GM12878 (cell line): ENCODE measurements around the gene P2RX7. TPM values are rescaled to one million over a fixed set of nuclear protein-coding genes. Genes with fewer than 3 reads are reported as not detected.

ENCODE experiments used
- ATAC-seq: fragments of 200-7000 bp; cut with Tn5 transposase; 3 replicates; pipeline ENCODE4 v1.9.1; 2020; ENCODE audit warnings: mild to moderate bottlenecking, moderate library complexity
- BruUV-seq: library from RNA; stranded (reverse); fragments of 400-500 nt; replicated peaks from 2 replicates; lab custom pipeline; 2021; lab: Mats Ljungman, UMichigan
- CTCF ChIA-PET: fragments of 300-600 bp; sonication (Branson Sonifier 250); formaldehyde crosslinking; extraction: SDS; loops from one replicate; lab custom pipeline; 2021; ENCODE audit warnings: inconsistent platforms; lab: Yijun Ruan, JAX
- POLR2A ChIA-PET: fragments of 350-600 bp; formaldehyde crosslinking; extraction: SDS; loops from one replicate; lab custom pipeline; 2021; ENCODE audit warnings: inconsistent platforms; lab: Charles Lee
- RAD21 ChIA-PET: fragments of 300-600 bp; sonication (Branson Sonifier 250); formaldehyde crosslinking; loops from one replicate; lab custom pipeline; 2023; ENCODE audit warnings: antibody characterized with exemption; ENCODE audit not compliant: unreplicated experiment; lab: Charles Lee
- SMC1A ChIA-PET: fragments of 300-600 bp; sonication (Branson Sonifier 250); formaldehyde crosslinking; loops from one replicate; lab custom pipeline; 2023; ENCODE audit not compliant: unreplicated experiment, uncharacterized antibody; lab: Charles Lee
- DNase-seq: peaks from one replicate; pipeline ENCODE4 v3.0.0-alpha.2; 2011; ENCODE audit warnings: low read depth, low spot score
- FAIRE-seq: peaks from 3 replicates; lab custom pipeline; 2011; peaks lifted over from hg19 to GRCh38; lab: Jason Lieb, UNC
- H2AFZ ChIP-seq: 2 replicates; pipeline ENCODE4 v1.6.0; 2011; ENCODE audit warnings: low read depth, low read length, control low read depth; ENCODE audit not compliant: control insufficient read depth
- H3K27ac ChIP-seq: 2 replicates; pipeline ENCODE4 v1.5.1; 2011; ENCODE audit warnings: control low read depth; ENCODE audit not compliant: control insufficient read depth, insufficient read depth
- H3K27me3 ChIP-seq, 2 experiments: replicated peaks in 1 of 2; 2 replicates each; pipeline versions ENCODE4 v1.6.0 to v1.6.1; 2011; ENCODE audit warnings: low read length in 1 of 2; ENCODE audit not compliant: control insufficient read depth in 2 of 2, insufficient read depth in 2 of 2
- H3K36me3 ChIP-seq, 2 experiments: 2 replicates each; pipeline ENCODE4 v1.5.1; 2011; ENCODE audit warnings: low read length in 1 of 2; ENCODE audit not compliant: control insufficient read depth in 2 of 2, insufficient read depth in 2 of 2
- H3K4me1 ChIP-seq: 2 replicates; pipeline ENCODE4 v1.6.1; 2011; ENCODE audit warnings: mild to moderate bottlenecking, low read length, moderate library complexity, mixed read lengths; ENCODE audit not compliant: control insufficient read depth, insufficient read depth
- H3K4me2 ChIP-seq: 2 replicates; pipeline ENCODE4 v1.6.0; 2011; ENCODE audit warnings: control low read depth; ENCODE audit not compliant: control insufficient read depth, insufficient read depth
- H3K4me3 ChIP-seq: fragments of 200-600 bp; sonication (generic); 2 replicates; pipeline ENCODE4 v1.5.1; 2016
- H3K79me2 ChIP-seq: 2 replicates; pipeline ENCODE4 v1.6.0; 2011; ENCODE audit warnings: low read length; ENCODE audit not compliant: control insufficient read depth, insufficient read depth
- H3K9ac ChIP-seq: 2 replicates; pipeline ENCODE4 v1.8.0; 2011; ENCODE audit warnings: low read length, control low read depth, mixed read lengths; ENCODE audit not compliant: control insufficient read depth, insufficient read depth
- H3K9me3 ChIP-seq: replicated peaks from 3 replicates; pipeline ENCODE4 v1.5.1; 2011; ENCODE audit warnings: mild to moderate bottlenecking, low read length; ENCODE audit not compliant: control insufficient read depth, insufficient read depth
- H4K20me1 ChIP-seq: 2 replicates; pipeline ENCODE4 v1.6.0; 2011; ENCODE audit not compliant: control insufficient read depth, insufficient read depth
- BCLAF1 ChIP-seq: fragments of 450-650 bp; IDR thresholded peaks from 2 replicates; pipeline ENCODE4 v1.6.1; 2017; ENCODE audit warnings: antibody characterized with exemption, mild to moderate bottlenecking, moderate library complexity
- BHLHE40 ChIP-seq, 2 experiments: fragments of 450-650 bp in 1 of 2; IDR thresholded peaks; 2 replicates each; pipeline ENCODE4 v1.6.1; 2011 to 2017; ENCODE audit warnings: low read depth in 2 of 2, borderline replicate concordance in 1 of 2, improper control_type of control experiment in 1 of 2, low read length in 1 of 2, mild to moderate bottlenecking in 1 of 2
- CBFB ChIP-seq: IDR thresholded peaks from 2 replicates; pipeline ENCODE4 v1.6.1; 2016; ENCODE audit warnings: antibody characterized with exemption, low read depth
- CBX5 ChIP-seq: sonication (generic); IDR thresholded peaks from 2 replicates; pipeline ENCODE4 v1.6.1; 2016; ENCODE audit warnings: low read depth, moderate library complexity, mild to moderate bottlenecking, inconsistent platforms
- CEBPB ChIP-seq, 2 experiments: fragments of 150-350 bp in 1 of 2; IDR thresholded peaks; 2 replicates each; pipeline ENCODE4 v1.6.1; 2012 to 2014; ENCODE audit warnings: low read depth in 2 of 2, low read length in 2 of 2, borderline replicate concordance in 1 of 2, inconsistent platforms in 1 of 2
- CREB1 ChIP-seq: IDR thresholded peaks from 2 replicates; pipeline ENCODE4 v1.6.1; 2012; ENCODE audit warnings: low read depth, mild to moderate bottlenecking, inconsistent platforms
- EGR1 ChIP-seq, 2 experiments: IDR thresholded peaks; 1 replicate in 1 of 2; 2 replicates in 1 of 2; pipeline ENCODE4 v1.6.1; 2011 to 2012; ENCODE audit warnings: low read depth in 2 of 2, low read length in 2 of 2, borderline replicate concordance in 1 of 2, mild to moderate bottlenecking in 1 of 2, moderate library complexity in 1 of 2
- GABPA ChIP-seq: IDR thresholded peaks from 2 replicates; pipeline ENCODE4 v1.6.1; 2014; ENCODE audit warnings: antibody characterized with exemption, low read depth, mild to moderate bottlenecking, inconsistent platforms
- IRF3 ChIP-seq: fragments of 450-650 bp; IDR thresholded peaks from 2 replicates; pipeline ENCODE4 v1.6.1; 2014; ENCODE audit warnings: mild to moderate bottlenecking
- MEF2A ChIP-seq: IDR thresholded peaks from 2 replicates; pipeline ENCODE4 v1.6.1; 2011; ENCODE audit warnings: low read depth, mild to moderate bottlenecking, low read length, moderate library complexity; ENCODE audit not compliant: insufficient read depth
- PKNOX1 ChIP-seq: fragments of 450-650 bp; IDR thresholded peaks from 2 replicates; pipeline ENCODE4 v1.6.1; 2016; ENCODE audit warnings: mild to moderate bottlenecking
- RELA ChIP-seq: fragments of 450-650 bp; IDR thresholded peaks from 2 replicates; pipeline ENCODE4 v1.8.0; 2014; ENCODE audit warnings: borderline replicate concordance; ENCODE audit not compliant: partially characterized antibody
- SMAD5 ChIP-seq: IDR thresholded peaks from 2 replicates; pipeline ENCODE4 v1.6.1; 2016; ENCODE audit warnings: antibody characterized with exemption, low read depth
- TARDBP ChIP-seq: IDR thresholded peaks from 2 replicates; pipeline ENCODE4 v1.6.1; 2016; ENCODE audit warnings: borderline replicate concordance
- YY1 ChIP-seq: IDR thresholded peaks from 2 replicates; pipeline ENCODE4 v1.6.1; 2011; ENCODE audit warnings: low read depth, mild to moderate bottlenecking, low read length
- ZNF274 ChIP-seq: IDR thresholded peaks from one replicate; pipeline ENCODE4 v1.8.0; 2011; ENCODE audit not compliant: insufficient read length, insufficient read depth
- ZSCAN29 ChIP-seq: fragments of 450-650 bp; IDR thresholded peaks from 2 replicates; pipeline ENCODE4 v1.6.1; 2017; ENCODE audit warnings: mild to moderate bottlenecking, moderate library complexity
- WGBS: methylation state at CpG from one replicate; pipeline ENCODE4 v1.1.6; 2016; ENCODE audit warnings: low lambda C conversion rate; ENCODE audit not compliant: insufficient replicate concordance, insufficient coverage; ENCODE audit errors: missing lambda C conversion rate; 5-methylcytosine and 5-hydroxymethylcytosine counted together
- in situ Hi-C: fragments of 300-500 bp; cut with MboI; formaldehyde crosslinking; loops from 9 replicates; pipeline ENCODE4 v1.14.3; 2018; ENCODE audit warnings: mixed read lengths
- intact Hi-C: fragments of 100-400 bp; cut with micrococcal nuclease; formaldehyde crosslinking; loops from one replicate; pipeline ENCODE4 v1.14.2; 2022; ENCODE audit not compliant: unreplicated experiment
- polyA plus RNA-seq, 11 experiments: library from polyadenylated mRNA; depleted of rRNA in 4 of 11; unstranded in 6 of 11; stranded (reverse) in 5 of 11; fragments of >200 nt; fragmentation: Nextera tagmentation in 4 of 11; fragmentation: Illumina TruSeq in 1 of 11; extraction: Ambion mirVana in 4 of 11; extraction: Trizol in 1 of 11; gene quantifications; 1 replicate in 1 of 11; 2 replicates in 10 of 11; pipeline versions ENCODE4 v1.2.1 to v1.2.3, GENCODE V29; 2011 to 2016; ENCODE audit warnings: inconsistent platforms in 2 of 11, missing spikeins in 2 of 11, low read depth in 1 of 11
- total RNA-seq, 4 experiments: library from RNA; depleted of rRNA in 3 of 4; stranded (reverse); fragments of >200 nt in 3 of 4; fragmentation: Illumina TruSeq in 1 of 4; extraction: Trizol in 1 of 4; gene quantifications; 2 replicates each; pipeline versions ENCODE4 v1.2.1 to v1.2.3, GENCODE V29; 2013 to 2021

Gene P2RX7
- total and polyA plus RNA-seq, 10 of the 15 experiments (the other 5 are each of a cell fraction or from before 2014, with no cell fraction given) = 0.74 to 2.6 (median 1.5) TPM

- ChIA-PET RAD21 (no interaction called here), POLR2A (no interaction called here), CTCF (interaction anchor here (0.7 kb wide), 1 partner anchor 12 kb away, joined by 3 read pairs; no protein-coding TSS in a partner anchor), SMC1A (interaction anchor here (1.1 kb wide), 2 partner anchors 13 to 31 kb away, joined by 3 read pairs; no protein-coding TSS in a partner anchor)
- DNase-seq = no peak
- Histone ChIP-seq H3K9me3 (no peaks in the 10 kb centered on the region), H3K4me2 (no peak overlapping the region), H3K27me3 (no peaks in the 10 kb centered on the region), H3K9ac (no peak overlapping the region), H4K20me1 (no peaks in the 10 kb centered on the region), H3K4me3 (no peak overlapping the region), H3K79me2 (no peaks in the 10 kb centered on the region), H3K36me3 (no peaks in the 10 kb centered on the region), H3K4me1 (peaks cover 2% of the 10 kb centered on the region), H3K27ac (no peak overlapping the region), H2AFZ (no peak overlapping the region)
- 62% methylated on average over 14 of the region's 14 CpGs for WGBS
- no peak for TF ChIP-seq EGR1 (IDR thresholded peaks at IDR 0.05; ENCODE audit: borderline replicate concordance in 1 of 2, low read depth in 2 of 2, low read length in 2 of 2)
- no peak for TF ChIP-seq ZSCAN29
- TF ChIP-seq MEF2A = no peak
- no peak for TF ChIP-seq SMAD5
- no peak for TF ChIP-seq YY1
- TF ChIP-seq IRF3 = no peak
- TF ChIP-seq CEBPB (IDR thresholded peaks at IDR 0.05; ENCODE audit: borderline replicate concordance in 1 of 2, low read depth in 2 of 2, low read length in 2 of 2) = no peak
- TF ChIP-seq CBX5 = no peak
- no peak for TF ChIP-seq BCLAF1
- no peak for TF ChIP-seq TARDBP
- no peak for TF ChIP-seq RELA
- no peak for TF ChIP-seq CBFB
- no peak for TF ChIP-seq GABPA
- TF ChIP-seq PKNOX1 = no peak
- no peak for TF ChIP-seq BHLHE40 (IDR thresholded peaks at IDR 0.05; ENCODE audit: borderline replicate concordance in 1 of 2, low read depth in 2 of 2, low read length in 1 of 2)
- no peak for TF ChIP-seq CREB1
- no peak for TF ChIP-seq ZNF274
- ATAC-seq = no peak
- in situ Hi-C loops (no loop called here), intact Hi-C loops (no loop called here)
- no peak for FAIRE-seq
- BruUV-seq = no TSS peak
Measured at GRCh38 chr12:121170611-121171260, 38.1 kb downstream of the P2RX7 start.
